NCI-H146 (cell line): ENCODE data around the gene ZBTB7A.

Source experiments
- DNase-seq: peaks from one replicate; lab custom pipeline; 2025; lab: John Stamatoyannopoulos, UW

ZBTB7A gene

GRCh38 chr19:4036576-4037300, 30.0 kb downstream of the ZBTB7A start:
- no peak for DNase-seq

- DNase-seq = no peak
Measured at GRCh38 chr19:4035582-4035981, 31.1 kb downstream of the ZBTB7A start.

- DNase-seq = no peak
Measured at GRCh38 chr19:4035018-4035566, 31.6 kb downstream of the ZBTB7A start.

GRCh38 chr19:4034048-4035017, 32.4 kb downstream of the ZBTB7A start:
- DNase-seq = no peak

GRCh38 chr19:4033028-4033956, 33.4 kb downstream of the ZBTB7A start:
- DNase-seq = no peak

- no peak for DNase-seq
Measured at GRCh38 chr19:4032436-4032835, 34.3 kb downstream of the ZBTB7A start.

- no peak for DNase-seq
Measured at GRCh38 chr19:4031420-4031819, 35.3 kb downstream of the ZBTB7A start.

- DNase-seq = no peak
Measured at GRCh38 chr19:4030981-4031380, 35.7 kb downstream of the ZBTB7A start.

GRCh38 chr19:4030552-4030951, 36.1 kb downstream of the ZBTB7A start:
- no peak for DNase-seq

GRCh38 chr19:4029247-4029614, 37.5 kb downstream of the ZBTB7A start:
- DNase-seq = no peak

GRCh38 chr19:4028334-4029246, 38.1 kb downstream of the ZBTB7A start:
- DNase-seq = no peak

GRCh38 chr19:4027146-4027545, 39.6 kb downstream of the ZBTB7A start:
- DNase-seq = no peak

- no peak for DNase-seq
Measured at GRCh38 chr19:4025317-4025716, 41.4 kb downstream of the ZBTB7A start.

GRCh38 chr19:4023600-4024398, 42.9 kb downstream of the ZBTB7A start:
- no peak for DNase-seq

GRCh38 chr19:4019578-4019977, 47.1 kb downstream of the ZBTB7A start:
- no peak for DNase-seq

GRCh38 chr19:4018775-4019504, 47.8 kb downstream of the ZBTB7A start:
- DNase-seq = no peak

GRCh38 chr19:4018140-4018613, 48.5 kb downstream of the ZBTB7A start:
- DNase-seq = no peak

GRCh38 chr19:4016903-4017638, 49.6 kb downstream of the ZBTB7A start:
- DNase-seq = no peak
